Lower lobe of right lung (tissue), 2 donors: Measurements from ENCODE around the gene SFPQ. TPM values are rescaled to one million over a fixed set of nuclear protein-coding genes. Genes with fewer than 3 reads are reported as not detected.

Source experiments
- ATAC-seq, 2 donors: fragments of 200-7000 bp; cut with Tn5 transposase; one replicate each; pipeline ENCODE4 v1.9.1; 2020 to 2022; ENCODE audit warnings: mild to moderate bottlenecking in 2 of 2, moderate library complexity in 2 of 2
- DNase-seq: peaks from one replicate; pipeline ENCODE4 v3.0.0-alpha.2; 2020
- H3K27ac ChIP-seq: fragments of 200-600 bp; one replicate; pipeline ENCODE4 v1.8.0; 2022
- H3K27me3 ChIP-seq: fragments of 200-600 bp; one replicate; pipeline ENCODE4 v1.8.0; 2022; ENCODE audit warnings: low read depth
- H3K36me3 ChIP-seq: fragments of 200-600 bp; one replicate; pipeline ENCODE4 v1.8.0; 2022; ENCODE audit warnings: mild to moderate bottlenecking
- H3K4me1 ChIP-seq: fragments of 200-600 bp; one replicate; pipeline ENCODE4 v1.8.0; 2022
- H3K4me3 ChIP-seq: fragments of 200-600 bp; one replicate; pipeline ENCODE4 v1.8.0; 2022; ENCODE audit warnings: mild to moderate bottlenecking
- H3K9me3 ChIP-seq: fragments of 200-600 bp; one replicate; pipeline ENCODE4 v1.8.0; 2022
- intact Hi-C: fragments of 100-400 bp; cut with DNase I; formaldehyde crosslinking; loops from one replicate; pipeline ENCODE4 v1.11.0; 2022
- total RNA-seq: library from RNA; stranded (reverse); fragmentation: NEBNext Ultra II Directional; extraction: Animal tissue kit (Norgen Biotek cat#: 25700); gene quantifications from one replicate; pipeline ENCODE4 v1.2.1, GENCODE V29; 2021
- TF ChIP-seq, protein P1 (sequence below): fragments of 200-600 bp; IDR thresholded peaks from one replicate; pipeline ENCODE4 v1.8.0; 2022; ENCODE audit warnings: antibody characterized with exemption, mild to moderate bottlenecking
- donor health status: DM: no; HTN: yes; CAD: no; lungs with severe emphysema.

SFPQ gene
- total RNA-seq, 1 donor from 2014 or later: 182 TPM

DNA sequence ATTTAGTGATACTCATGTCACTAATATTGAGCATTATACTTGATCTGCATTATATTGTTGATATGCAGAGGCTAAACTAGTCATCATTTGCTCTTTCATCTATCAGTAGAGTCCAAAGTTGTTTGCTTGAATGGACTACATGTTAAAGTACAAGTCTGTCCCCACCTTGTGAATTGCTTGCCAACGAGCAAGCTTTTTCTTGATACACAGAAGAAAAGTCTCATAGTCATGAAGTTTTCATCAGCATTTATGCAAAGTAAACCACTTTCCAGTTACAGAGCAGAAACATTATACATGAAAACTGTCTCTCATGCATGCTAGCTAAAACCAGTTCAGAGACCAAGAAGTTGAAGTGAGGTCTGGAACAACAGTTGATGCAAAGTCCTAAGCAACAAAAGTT is 13.0 kb downstream of the SFPQ start:
- Histone ChIP-seq H3K4me1 (peaks cover 44% of the 10 kb centered on the region), H3K9me3 (no peaks in the 10 kb centered on the region), H3K27me3 (no peaks in the 10 kb centered on the region), H3K36me3 (peaks cover 100% of the 10 kb centered on the region), H3K4me3 (no peak overlapping the region), H3K27ac (no peak overlapping the region)
- intact Hi-C loops: no loop called here
- TF ChIP-seq, protein P1, sequence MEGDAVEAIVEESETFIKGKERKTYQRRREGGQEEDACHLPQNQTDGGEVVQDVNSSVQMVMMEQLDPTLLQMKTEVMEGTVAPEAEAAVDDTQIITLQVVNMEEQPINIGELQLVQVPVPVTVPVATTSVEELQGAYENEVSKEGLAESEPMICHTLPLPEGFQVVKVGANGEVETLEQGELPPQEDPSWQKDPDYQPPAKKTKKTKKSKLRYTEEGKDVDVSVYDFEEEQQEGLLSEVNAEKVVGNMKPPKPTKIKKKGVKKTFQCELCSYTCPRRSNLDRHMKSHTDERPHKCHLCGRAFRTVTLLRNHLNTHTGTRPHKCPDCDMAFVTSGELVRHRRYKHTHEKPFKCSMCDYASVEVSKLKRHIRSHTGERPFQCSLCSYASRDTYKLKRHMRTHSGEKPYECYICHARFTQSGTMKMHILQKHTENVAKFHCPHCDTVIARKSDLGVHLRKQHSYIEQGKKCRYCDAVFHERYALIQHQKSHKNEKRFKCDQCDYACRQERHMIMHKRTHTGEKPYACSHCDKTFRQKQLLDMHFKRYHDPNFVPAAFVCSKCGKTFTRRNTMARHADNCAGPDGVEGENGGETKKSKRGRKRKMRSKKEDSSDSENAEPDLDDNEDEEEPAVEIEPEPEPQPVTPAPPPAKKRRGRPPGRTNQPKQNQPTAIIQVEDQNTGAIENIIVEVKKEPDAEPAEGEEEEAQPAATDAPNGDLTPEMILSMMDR: no peak
- DNase-seq (no peak), ATAC-seq (no peak)

- Histone ChIP-seq H3K27me3 (no peaks in the 10 kb centered on the region), H3K4me3 (no peak overlapping the region), H3K27ac (no peak overlapping the region), H3K4me1 (peaks cover 43% of the 10 kb centered on the region), H3K9me3 (no peaks in the 10 kb centered on the region), H3K36me3 (peaks cover 98% of the 10 kb centered on the region)
- DNase-seq (no peak), ATAC-seq (no peak)
- TF ChIP-seq, protein P1: no peak
- intact Hi-C loops: no loop called here
These were observed 14.0 kb downstream of the SFPQ start for GRCh38 chr1:35178874-35179380.

DNA sequence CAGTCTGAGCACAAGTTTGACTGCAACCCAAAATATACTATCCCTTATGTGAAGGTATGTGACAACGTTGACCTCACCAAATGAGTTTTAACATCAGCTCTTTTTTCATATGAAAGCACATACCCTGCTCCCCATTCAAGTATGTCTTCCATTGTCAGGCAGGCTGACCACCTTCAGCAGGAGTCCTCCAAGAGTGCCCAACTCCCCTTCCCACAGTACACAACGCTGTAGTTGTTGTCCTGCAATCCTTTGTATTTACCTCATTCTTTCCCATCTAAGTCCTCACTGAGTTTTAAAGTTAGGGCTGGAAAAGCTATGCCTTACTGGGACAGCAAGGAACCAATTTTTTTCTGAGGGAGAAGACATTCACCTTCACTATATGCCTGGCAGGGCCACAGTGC is 14.7 kb downstream of the SFPQ start:
- no peak for ATAC-seq
- intact Hi-C loops: no loop called here
- Histone ChIP-seq H3K4me3 (no peak overlapping the region), H3K36me3 (peaks cover 91% of the 10 kb centered on the region), H3K27me3 (no peaks in the 10 kb centered on the region), H3K27ac (no peak overlapping the region), H3K9me3 (no peaks in the 10 kb centered on the region), H3K4me1 (peaks cover 42% of the 10 kb centered on the region)
- TF ChIP-seq, protein P1: no peak
- no peak for DNase-seq

DNA sequence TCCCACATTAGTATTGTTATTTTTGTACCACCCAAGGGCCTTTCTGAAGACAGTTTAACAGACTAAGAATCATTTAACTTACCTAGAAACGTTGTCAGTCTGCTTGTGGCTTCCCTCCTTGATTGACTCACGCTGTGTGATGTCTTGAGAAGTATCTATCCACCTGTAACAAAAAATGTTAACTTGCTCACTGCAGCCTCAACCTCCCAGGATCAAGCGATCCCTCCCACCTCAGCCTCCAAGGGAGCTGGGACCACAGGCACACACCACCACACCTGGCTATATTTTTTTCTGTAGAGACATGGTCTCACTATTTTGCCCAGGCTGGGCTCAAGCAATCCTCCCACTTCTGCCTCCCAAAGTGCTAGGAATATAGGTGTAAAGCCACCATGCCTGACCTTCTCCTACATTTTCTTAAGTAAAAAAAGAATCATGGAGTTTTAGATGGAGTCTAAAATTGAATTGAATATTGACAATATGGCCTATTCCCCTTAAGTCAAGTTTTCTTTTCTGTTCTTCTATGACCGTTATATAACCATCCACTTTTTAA is 15.6 kb downstream of the SFPQ start:
- TF ChIP-seq, protein P1: no peak
- no peak overlapping the region for H3K27ac ChIP-seq
- no peaks in the 10 kb centered on the region for H3K27me3 ChIP-seq
- no peak for ATAC-seq
- peaks cover 82% of the 10 kb centered on the region for H3K36me3 ChIP-seq
- H3K4me1 ChIP-seq: peaks cover 33% of the 10 kb centered on the region
- H3K9me3 ChIP-seq: no peaks in the 10 kb centered on the region
- H3K4me3 ChIP-seq: no peak overlapping the region
- no peak for DNase-seq
- intact Hi-C loops: no loop called here

GRCh38 chr1:35175602-35176001 is 17.3 kb downstream of the SFPQ start:
- peaks cover 64% of the 10 kb centered on the region for H3K36me3 ChIP-seq

More at GRCh38 chr1:35175602-35176001, 17.3 kb downstream of the SFPQ start:
- intact Hi-C loops: no loop called here
- TF ChIP-seq, protein P1: no peak
- Histone ChIP-seq H3K4me3 (no peak overlapping the region), H3K9me3 (no peaks in the 10 kb centered on the region), H3K27me3 (no peaks in the 10 kb centered on the region), H3K27ac (no peak overlapping the region), H3K4me1 (peaks cover 27% of the 10 kb centered on the region)
- no peak for DNase-seq
- ATAC-seq: no peak
